GM12892 (cell line): ENCODE measurements around the gene MGLL.

Experiments used
- DNase-seq: peaks from one replicate; pipeline ENCODE4 v3.0.0; 2011; ENCODE audit not compliant: insufficient read length
- FAIRE-seq: peaks from 2 replicates; lab custom pipeline; 2011; peaks lifted over from hg19 to GRCh38; lab: Jason Lieb, UNC
- POLR2A ChIP-seq: IDR thresholded peaks from 2 replicates; pipeline ENCODE4 v1.6.1; 2011; ENCODE audit warnings: low read depth, low read length, control low read depth
- POLR2AphosphoS5 ChIP-seq: IDR thresholded peaks from 2 replicates; pipeline ENCODE4 v1.6.1; 2011; ENCODE audit warnings: low read depth, low read length, control low read depth
- TAF1 ChIP-seq: IDR thresholded peaks from 2 replicates; pipeline ENCODE4 v1.6.1; 2011; ENCODE audit warnings: low read depth, mild to moderate bottlenecking, control low read depth, low read length, borderline replicate concordance

Gene MGLL

DNA sequence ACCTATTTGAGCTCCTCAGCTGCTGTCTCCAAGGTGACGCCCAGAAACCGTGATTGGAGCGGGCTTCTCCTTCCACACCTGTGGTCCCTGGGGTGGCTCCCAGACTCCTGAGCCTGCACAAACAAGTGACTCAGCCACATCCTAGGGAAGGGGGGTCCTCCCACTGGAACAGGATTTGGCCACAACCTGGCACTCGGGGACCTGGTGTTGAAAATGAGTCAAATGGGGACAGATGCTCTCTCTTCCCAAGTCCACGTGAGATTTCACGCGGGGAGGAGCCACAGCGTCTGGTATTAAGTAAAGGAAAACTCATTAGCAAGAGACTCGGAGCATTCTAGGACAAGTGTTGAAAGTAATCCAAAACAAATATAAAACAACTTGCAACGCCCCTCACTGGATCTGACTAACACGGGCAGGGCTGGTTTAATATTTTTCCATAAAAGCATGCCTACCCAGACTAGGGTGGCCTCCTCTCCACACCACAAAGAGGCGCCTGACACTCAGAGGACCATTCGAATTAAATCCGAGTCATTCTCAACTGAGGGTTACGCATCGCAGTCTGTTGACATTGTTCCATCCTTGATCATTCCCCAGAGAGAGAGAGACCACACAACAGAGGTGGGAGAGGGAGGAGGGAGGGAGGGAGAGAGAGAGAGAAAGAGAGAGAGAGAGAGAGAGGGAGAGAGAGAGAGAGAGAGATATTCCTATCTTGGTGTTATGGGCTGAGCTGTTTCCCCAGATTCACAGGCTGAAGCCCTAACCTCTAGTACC lies 74.4 kb downstream of the MGLL start:
- TF ChIP-seq TAF1, result no peak
- TF ChIP-seq POLR2AphosphoS5, result no peak
- no peak for FAIRE-seq
- no peak for DNase-seq

DNA sequence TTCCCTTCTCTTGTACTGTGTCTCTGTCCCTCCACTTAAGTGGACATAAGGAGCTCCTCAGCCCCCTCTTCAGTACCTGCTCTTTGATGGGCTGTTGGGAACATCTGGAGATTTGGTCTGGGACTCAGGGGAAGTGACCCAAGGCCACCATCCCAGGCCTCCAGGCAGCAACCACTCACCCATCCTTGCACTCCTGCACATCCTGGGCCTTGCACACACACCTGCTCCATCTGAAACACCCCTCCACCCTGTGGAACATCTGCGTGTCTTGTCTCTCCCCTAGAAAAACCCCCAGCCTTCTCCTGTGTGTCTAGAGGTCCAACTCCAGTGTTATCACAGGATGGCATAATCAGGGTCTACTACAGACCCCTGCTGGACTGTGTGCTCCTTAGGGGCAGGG lies 75.2 kb downstream of the MGLL start:
- no peak for FAIRE-seq
- no peak for TF ChIP-seq POLR2AphosphoS5
- TF ChIP-seq TAF1, result no peak
- no peak for TF ChIP-seq POLR2A

DNA sequence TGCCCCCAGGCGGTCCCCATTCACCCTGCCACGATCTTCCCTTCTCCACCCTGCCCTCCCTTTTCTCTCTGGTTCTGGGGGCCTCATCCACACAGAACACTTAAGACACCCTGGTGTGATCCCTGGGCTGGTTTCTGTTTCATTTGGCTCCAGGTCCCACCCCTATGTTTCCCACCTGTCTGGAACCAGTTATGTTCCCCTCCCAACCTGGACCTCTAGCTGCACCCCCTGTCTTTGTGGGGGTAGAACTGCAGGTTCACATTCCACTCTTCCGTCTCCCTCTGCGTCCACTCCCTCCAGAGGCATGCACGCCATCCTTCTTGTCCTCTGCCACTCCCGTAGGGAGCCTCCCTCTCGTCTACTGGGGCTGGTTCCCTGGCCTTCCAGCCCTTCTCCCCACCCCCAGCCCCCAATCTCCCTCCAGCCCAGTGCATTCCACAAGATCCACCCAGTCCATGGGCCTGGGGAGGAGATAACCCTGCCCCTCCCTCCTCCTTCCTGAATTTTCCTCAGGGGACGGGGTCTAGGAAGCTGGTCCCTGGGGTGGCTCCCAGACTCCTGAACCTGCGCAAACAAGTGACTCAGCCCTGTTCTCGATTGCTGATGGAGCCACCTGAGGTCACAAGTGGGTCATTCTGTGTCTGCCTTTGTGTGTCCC lies 75.8 kb downstream of the MGLL start:
- no peak for DNase-seq
- no peak for FAIRE-seq
- TF ChIP-seq TAF1 (no peak), POLR2AphosphoS5 (no peak), POLR2A (no peak)

More for the DNA sequence above, 75.2 kb downstream of the MGLL start:
- no peak for DNase-seq

DNA sequence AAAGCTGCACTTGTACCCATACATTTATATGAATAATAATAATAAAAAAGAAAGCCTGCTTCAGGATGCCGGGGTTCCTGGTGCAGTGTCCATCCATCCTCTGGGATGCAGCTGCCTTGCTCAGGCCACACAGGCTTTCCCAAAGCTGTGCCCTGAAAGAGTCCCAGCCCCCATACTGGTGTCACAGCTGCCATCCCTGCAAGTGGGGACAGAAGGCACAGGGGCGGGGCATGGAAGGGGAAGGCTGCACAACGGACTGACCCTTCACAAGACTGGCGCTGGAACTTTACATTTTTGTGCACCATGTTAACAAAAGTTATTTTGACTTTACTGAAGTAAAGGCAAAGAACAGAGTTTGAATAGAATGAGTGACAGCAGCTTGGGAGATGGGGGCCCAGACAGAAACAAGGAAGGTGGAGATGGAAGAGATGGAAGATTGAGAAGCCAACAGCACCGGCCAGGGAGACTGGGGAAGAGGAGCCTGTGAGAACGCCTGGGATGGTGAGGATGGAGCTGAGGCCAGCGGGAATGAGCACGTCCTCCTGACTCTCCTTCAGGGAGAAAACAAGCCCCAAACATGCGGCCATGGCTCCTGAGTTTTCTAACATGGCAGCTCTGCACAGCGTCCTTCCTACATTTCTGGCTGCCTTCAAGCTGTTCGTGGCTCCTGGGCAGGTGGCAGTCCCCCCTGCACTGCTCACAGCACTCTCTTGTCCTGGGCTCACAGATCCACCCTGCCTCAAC lies 76.5 kb downstream of the MGLL start:
- FAIRE-seq (no peak), DNase-seq (no peak)
- TF ChIP-seq POLR2AphosphoS5, result no peak
- TF ChIP-seq TAF1, result no peak
- no peak for TF ChIP-seq POLR2A

DNA sequence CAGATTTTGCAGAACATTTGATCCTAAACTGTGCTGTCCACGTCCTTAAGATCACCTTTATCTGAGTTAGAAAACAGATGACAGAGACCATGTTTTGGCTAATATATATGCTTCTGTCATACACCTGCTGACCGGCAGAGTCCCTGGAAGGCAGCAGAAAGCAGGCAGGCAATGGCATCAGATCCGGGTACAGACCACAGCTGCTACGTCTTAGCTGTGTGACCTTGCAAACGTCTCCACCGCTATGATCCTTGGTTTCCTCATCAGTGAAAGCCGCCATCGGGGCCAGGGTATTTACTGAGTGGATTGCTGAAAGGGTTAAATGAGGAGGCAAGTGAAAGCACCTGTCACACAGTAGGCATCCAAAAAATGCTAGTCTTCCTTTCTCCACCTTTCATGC lies 77.4 kb downstream of the MGLL start:
- TF ChIP-seq POLR2A (no peak), POLR2AphosphoS5 (no peak)
- no peak for FAIRE-seq
- DNase-seq, result no peak

DNA sequence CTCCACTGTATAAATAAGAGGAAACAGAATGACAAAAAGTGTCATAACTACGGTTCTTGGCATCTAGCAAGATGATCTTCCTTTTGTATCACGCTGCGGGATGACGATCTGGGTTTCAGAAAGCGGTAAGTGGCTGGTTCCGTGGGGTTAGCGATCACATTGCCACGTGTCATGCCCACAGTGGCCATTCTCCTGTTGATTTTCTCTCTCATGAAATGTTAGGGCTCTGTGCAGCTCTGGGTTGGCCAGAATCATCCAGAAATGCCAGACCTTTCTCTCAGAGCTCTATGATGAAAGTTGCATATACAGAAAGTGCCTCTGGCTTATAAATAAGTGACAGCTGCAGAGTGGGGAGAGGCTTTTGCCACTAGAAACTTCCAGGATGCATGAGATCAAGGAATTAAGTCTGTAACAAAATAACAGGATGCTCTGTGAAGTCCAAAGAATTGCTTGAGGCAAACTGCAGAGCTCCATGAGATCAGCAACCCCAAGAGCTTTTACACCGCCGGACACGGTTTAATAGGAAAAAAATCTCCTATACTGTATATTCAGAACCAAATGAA lies 78.0 kb downstream of the MGLL start:
- TF ChIP-seq POLR2AphosphoS5 (no peak), TAF1 (no peak), POLR2A (no peak)
- DNase-seq (no peak), FAIRE-seq (no peak)

DNA sequence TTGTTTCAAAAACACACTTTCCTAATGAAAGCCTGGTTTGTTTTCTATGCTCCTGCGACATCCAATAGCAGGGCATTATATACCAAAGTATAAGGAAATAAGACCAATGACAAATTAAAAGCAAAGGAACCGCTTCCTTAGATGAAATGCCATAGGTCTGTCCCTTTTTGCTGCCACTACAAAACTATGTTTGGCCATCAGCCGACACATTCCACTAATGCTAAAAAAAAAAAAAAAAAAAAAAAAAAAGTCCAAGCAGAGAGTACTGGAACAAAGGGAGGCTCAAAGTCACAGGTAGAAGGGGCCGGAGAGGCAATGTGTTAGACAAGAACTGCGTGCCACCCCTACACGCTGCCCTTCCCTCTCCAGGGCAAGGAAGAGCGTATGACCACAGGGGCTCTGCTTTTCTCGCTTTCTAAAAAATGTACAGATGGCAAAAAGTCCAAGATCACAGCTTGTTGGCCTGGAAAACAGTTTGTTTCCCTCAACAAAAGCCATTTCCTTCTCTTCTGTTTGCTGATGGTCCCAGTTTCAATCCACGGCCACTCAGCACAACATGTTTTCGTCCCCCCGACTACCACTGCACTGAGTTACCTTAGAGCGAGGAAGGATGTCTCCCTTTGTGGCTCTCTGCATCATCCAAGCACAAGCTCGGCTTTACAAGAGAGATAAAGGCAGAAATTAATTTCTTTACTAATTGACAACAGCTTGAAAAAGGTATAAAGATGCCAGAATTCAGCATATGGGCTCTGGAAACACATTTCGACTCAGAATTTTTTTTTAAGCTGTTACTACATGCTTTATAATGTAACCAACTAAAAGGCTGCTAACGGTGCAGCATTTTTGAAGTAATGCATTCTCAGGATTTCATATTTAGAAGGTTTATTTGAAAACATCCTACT lies 78.7 kb downstream of the MGLL start:
- DNase-seq, result no peak
- FAIRE-seq, result no peak
- no peak for TF ChIP-seq POLR2AphosphoS5
- no peak for TF ChIP-seq TAF1
- TF ChIP-seq POLR2A, result no peak

DNA sequence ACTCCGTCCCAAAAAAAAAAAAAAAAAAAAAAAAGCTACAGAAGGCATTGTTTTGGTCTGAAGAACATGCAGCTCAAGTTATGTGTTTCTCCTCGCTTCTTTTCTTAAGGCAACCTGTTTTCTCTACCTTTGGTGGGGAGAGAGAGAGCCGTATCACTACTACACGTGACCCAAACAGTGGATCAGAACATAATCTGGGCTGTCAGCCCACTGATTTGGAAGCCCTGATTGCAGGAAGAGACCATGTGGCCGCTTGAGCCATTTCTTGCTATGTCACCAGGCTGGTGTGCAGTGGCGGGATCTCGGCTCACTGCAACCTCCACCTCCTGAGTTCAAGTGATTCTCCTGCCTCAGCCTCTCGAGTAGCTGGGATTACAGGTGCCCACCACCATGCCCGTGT lies 79.7 kb downstream of the MGLL start:
- FAIRE-seq, result no peak
- TF ChIP-seq POLR2AphosphoS5 (no peak), POLR2A (no peak), TAF1 (no peak)
- DNase-seq, result no peak

DNA sequence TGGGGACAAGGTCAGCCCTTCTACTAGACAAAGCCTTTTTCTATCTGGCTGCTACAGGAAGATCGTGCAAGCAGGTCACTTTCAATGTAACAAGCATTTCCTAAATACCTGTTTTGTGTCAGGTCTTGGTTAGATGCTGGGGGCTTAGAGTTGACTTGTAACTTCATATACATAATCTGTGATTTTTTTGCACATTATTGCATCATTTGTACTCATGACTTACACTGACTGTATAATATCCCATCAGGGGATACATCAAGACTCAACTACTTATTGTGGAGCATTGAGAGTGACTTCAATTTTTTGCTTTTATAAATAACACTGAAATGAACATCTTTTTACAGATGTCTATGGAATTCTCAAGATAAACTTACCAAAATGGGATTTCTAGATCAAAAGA lies 80.6 kb downstream of the MGLL start:
- FAIRE-seq, result no peak
- TF ChIP-seq POLR2AphosphoS5 (no peak), TAF1 (no peak), POLR2A (no peak)
- DNase-seq, result no peak

DNA sequence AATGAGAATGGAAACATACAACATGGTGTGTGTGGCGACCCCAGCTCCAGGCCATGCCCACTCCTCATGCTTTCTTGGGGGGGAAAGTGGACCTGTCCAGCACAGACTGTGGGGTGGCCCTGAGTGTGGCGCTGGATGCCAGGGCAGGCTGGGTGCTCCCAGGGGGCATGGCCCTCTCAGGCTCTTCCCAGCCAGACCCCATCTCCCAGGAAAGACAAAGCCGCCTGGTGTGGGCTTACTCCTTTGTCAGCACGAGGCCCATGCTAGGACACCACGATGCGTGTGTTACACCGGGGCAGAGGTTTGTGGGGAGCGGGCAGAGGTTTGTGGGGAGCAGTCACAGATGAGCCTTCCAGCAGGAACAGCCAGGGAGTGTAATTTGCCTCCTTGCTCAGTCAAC lies 81.1 kb downstream of the MGLL start:
- DNase-seq (no peak), FAIRE-seq (no peak)
- no peak for TF ChIP-seq POLR2AphosphoS5
- no peak for TF ChIP-seq POLR2A
- TF ChIP-seq TAF1, result no peak
